ENCODE data around the gene LMOD1. TPM values are rescaled to one million over a fixed set of nuclear protein-coding genes. Genes with fewer than 3 reads are reported as not detected.

LMOD1 gene
- total RNA-seq, 2 donors from 2014 or later = 112 to 190 TPM

DNA sequence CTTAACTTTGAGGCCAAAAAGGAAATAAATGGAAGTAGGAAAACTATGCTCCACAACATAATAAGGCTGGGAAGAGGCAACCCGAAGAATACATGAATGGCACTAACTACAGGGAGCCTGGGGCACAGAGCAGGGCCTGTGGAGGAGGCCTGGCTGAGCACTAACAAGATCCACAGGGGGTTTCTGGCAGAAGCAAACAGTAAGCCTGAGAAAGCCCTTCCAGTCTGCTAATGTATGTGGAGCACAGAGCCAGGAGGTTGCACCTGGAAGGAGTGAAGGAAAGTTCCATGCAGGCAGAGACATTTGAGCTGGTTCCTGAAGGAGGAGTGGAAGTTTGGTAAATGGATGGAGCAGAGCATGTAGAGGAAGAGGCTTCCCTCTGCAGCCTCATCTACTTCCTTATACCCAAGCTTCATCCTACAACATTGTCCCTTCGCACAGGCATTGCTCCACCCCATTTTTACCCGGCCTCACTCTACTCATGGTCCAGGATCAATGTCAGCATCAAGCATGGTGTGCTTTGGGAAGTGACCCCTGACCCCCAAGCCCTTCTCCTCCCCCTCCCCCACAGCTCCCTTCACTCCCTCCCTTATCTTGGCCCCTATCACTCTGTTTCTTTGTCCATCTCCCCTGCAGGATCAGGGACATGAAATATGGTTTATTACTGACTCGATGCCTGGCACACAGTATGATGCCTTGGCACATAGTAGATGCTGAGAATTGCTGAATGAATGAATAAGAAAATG is 34.3 kb downstream of the LMOD1 start:
- WGBS = 64% methylated on average over 4 of the region's 4 CpGs

GRCh38 chr1:201907621-201908020 is 38.7 kb downstream of the LMOD1 start:
- H3K36me3 ChIP-seq = no peaks in the 10 kb centered on the region
- intact Hi-C loops (cut with DNase I) = no loop called here
- no peaks in the 10 kb centered on the region for H3K9me3 ChIP-seq
- DNase-seq (ENCODE audit: low spot score) = no peak
- H3K27ac ChIP-seq = peak overlapping the region; percentile 70 to 78
- 85% methylated on average over 6 of the region's 6 CpGs for WGBS
- no peaks in the 10 kb centered on the region for H3K27me3 ChIP-seq (replicated peaks; ENCODE audit: insufficient read depth)
- no peak overlapping the region for H3K4me3 ChIP-seq
- H3K4me1 ChIP-seq (replicated peaks) = no peaks in the 10 kb centered on the region
- TF ChIP-seq, protein P1, sequence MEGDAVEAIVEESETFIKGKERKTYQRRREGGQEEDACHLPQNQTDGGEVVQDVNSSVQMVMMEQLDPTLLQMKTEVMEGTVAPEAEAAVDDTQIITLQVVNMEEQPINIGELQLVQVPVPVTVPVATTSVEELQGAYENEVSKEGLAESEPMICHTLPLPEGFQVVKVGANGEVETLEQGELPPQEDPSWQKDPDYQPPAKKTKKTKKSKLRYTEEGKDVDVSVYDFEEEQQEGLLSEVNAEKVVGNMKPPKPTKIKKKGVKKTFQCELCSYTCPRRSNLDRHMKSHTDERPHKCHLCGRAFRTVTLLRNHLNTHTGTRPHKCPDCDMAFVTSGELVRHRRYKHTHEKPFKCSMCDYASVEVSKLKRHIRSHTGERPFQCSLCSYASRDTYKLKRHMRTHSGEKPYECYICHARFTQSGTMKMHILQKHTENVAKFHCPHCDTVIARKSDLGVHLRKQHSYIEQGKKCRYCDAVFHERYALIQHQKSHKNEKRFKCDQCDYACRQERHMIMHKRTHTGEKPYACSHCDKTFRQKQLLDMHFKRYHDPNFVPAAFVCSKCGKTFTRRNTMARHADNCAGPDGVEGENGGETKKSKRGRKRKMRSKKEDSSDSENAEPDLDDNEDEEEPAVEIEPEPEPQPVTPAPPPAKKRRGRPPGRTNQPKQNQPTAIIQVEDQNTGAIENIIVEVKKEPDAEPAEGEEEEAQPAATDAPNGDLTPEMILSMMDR (IDR thresholded peaks at IDR 0.05) = no peak
- no peak for TF ChIP-seq POLR2AphosphoS5 (IDR thresholded peaks at IDR 0.05)
- no peak for TF ChIP-seq POLR2A (IDR thresholded peaks at IDR 0.05)

More for the DNA sequence above, 34.3 kb downstream of the LMOD1 start:
- H3K27ac ChIP-seq = peak overlapping the region; percentile 53 to 63
- H3K36me3 ChIP-seq = no peaks in the 10 kb centered on the region
- H3K27me3 ChIP-seq (replicated peaks; ENCODE audit: insufficient read depth) = no peaks in the 10 kb centered on the region
- no peak overlapping the region for H3K4me3 ChIP-seq
- no peaks in the 10 kb centered on the region for H3K4me1 ChIP-seq (replicated peaks)
- DNase-seq (ENCODE audit: low spot score) = no peak
- no peaks in the 10 kb centered on the region for H3K9me3 ChIP-seq
- TF ChIP-seq POLR2A (IDR thresholded peaks at IDR 0.05) (no peak), POLR2AphosphoS5 (IDR thresholded peaks at IDR 0.05) (no peak)
- TF ChIP-seq, protein P1 (IDR thresholded peaks at IDR 0.05) = no peak
- intact Hi-C loops (cut with DNase I) = no loop called here

DNA sequence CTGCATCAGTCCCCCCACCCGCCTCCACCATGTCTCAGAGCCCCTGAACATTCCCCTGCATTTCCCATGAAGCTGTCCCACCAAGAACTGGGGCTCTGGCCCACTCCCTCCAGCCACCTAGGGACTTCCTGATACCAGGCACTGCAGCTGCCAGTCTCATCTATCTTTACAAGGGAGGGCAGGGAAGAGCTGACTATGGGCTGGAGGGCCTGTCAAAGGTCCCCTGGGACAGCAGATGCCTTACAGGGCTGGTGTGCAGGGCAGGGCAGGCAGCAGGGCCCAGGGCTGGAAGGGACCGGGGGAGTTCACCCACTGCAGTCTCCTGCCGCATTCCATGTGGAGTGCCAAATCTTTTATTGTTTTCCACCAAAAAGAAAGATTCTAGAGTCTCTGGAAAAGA is 40.0 kb downstream of the LMOD1 start:
- H3K36me3 ChIP-seq = no peaks in the 10 kb centered on the region
- H3K27ac ChIP-seq = peak overlapping the region; percentile 70 to 78
- intact Hi-C loops (cut with DNase I) = no loop called here
- H3K4me1 ChIP-seq (replicated peaks) = no peaks in the 10 kb centered on the region
- 74% methylated on average over 3 of the region's 3 CpGs for WGBS
- no peak for TF ChIP-seq POLR2A (IDR thresholded peaks at IDR 0.05)
- TF ChIP-seq, protein P1 (IDR thresholded peaks at IDR 0.05) = no peak
- TF ChIP-seq POLR2AphosphoS5 (IDR thresholded peaks at IDR 0.05) = no peak
- H3K9me3 ChIP-seq = no peaks in the 10 kb centered on the region
- no peak for DNase-seq (ENCODE audit: low spot score)
- H3K27me3 ChIP-seq (replicated peaks; ENCODE audit: insufficient read depth) = no peaks in the 10 kb centered on the region
- H3K4me3 ChIP-seq = no peak overlapping the region

DNA sequence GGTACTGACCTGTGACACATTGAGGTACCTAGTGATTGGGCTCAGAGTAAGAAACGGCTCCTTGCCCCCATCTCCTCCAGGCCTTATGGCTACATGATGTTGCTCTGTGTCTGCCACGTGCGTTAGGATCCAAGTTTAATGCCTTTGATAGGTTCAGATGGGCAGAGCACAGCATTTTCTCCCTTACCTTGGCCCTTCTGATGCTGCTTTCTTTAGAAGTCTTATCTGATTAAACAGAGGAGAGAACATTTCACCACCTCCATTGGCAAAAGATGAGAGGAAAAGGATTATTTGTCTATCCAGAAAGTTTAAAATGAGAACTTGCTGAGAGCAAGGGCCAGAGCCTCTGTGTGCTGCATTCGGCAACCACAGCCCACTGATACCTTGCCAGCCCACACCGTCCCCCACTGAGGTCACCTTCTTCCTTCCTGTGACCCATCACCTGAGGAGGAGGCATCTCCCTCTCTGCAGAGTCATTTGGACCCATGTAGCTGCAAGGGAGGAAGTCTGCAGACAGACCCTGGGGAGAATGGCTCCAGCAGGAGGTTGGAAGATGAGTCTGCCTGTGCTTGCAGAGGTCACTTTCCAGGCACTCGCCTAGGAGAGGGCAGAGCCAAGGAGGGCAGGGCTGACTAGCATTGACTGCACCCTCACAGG is 41.0 kb downstream of the LMOD1 start:
- H3K4me3 ChIP-seq = no peak overlapping the region
- no peaks in the 10 kb centered on the region for H3K9me3 ChIP-seq
- H3K36me3 ChIP-seq = no peaks in the 10 kb centered on the region
- no peak for TF ChIP-seq POLR2A (IDR thresholded peaks at IDR 0.05)
- TF ChIP-seq, protein P1 (IDR thresholded peaks at IDR 0.05) = no peak
- TF ChIP-seq POLR2AphosphoS5 (IDR thresholded peaks at IDR 0.05) = no peak
- DNase-seq (ENCODE audit: low spot score) = no peak
- intact Hi-C loops (cut with DNase I) = no loop called here
- 11% methylated on average over 6 of the region's 6 CpGs for WGBS
- no peaks in the 10 kb centered on the region for H3K4me1 ChIP-seq (replicated peaks)
- peak overlapping the region; percentile 70 to 78 for H3K27ac ChIP-seq
- H3K27me3 ChIP-seq (replicated peaks; ENCODE audit: insufficient read depth) = no peaks in the 10 kb centered on the region
